SH-SY5Y (cell line): ENCODE results near the gene NUPR1.

ENCODE experiments used
- GATA2 ChIP-seq: IDR thresholded peaks from 2 replicates; pipeline ENCODE4 v1.6.1; 2011; ENCODE audit warnings: mild to moderate bottlenecking, low read depth, low read length
- GATA3 ChIP-seq: IDR thresholded peaks from 2 replicates; pipeline ENCODE4 v1.6.1; 2011; ENCODE audit warnings: low read depth, mild to moderate bottlenecking, low read length, moderate library complexity

Gene NUPR1

DNA sequence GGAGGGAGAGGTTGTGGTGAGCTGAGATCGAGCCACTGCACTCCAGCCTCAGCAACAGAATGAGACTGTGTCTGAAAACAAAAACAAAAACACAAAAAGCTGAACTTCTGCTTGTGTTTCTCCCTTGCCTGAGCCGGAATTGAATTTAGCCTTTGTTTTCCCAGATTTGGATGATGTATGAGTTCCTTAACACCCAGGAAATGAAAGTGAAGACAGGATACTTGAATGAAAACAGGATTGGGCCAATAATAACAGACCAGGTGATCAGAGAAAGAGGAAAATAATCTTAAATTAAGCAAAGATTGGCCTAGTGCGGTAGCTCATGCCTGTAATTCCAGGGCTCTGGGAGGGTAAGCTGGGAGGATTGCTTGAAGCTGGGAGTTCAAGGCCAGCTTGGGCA is 1.6 kb upstream of the NUPR1 start:
- TF ChIP-seq GATA2 = no peak
- no peak for TF ChIP-seq GATA3

DNA sequence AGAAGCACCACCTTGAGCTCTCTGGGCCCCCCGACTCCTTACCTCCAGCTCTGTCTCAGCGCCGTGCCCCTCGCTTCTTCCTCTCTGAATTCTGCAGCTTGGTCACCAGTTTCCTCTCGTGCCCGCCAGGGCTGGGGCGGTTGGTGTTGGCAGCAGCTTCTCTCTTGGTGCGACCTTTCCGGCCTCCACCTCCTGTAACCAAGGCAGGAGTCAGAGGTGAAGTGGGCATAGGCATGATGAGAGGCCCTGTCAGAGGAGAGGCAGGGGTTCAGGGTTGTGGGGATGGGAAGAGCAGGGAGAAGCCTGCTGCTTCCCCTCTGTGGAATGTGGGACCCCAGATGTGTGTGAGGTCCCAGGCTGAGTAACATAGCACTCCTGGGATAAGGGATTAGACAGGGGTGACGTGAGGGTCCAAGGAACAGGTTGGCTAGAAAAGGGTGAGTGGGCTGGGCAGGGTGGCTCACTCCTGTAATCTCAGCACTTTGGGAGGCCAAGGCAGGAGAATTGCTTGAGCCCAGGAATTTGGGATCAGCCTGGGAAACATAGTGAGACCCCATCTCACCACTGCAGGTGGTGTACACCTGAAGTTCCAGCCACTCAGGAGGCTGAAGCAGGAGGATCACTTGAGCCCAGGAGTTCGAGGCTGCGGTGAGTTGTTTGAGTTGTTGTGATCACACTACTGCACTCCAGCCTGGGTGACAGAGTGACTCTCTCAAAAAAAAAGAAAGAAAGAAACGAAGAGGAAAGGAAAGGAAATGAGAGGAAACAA is 626 bp downstream of the NUPR1 start:
- no peak for TF ChIP-seq GATA2

DNA sequence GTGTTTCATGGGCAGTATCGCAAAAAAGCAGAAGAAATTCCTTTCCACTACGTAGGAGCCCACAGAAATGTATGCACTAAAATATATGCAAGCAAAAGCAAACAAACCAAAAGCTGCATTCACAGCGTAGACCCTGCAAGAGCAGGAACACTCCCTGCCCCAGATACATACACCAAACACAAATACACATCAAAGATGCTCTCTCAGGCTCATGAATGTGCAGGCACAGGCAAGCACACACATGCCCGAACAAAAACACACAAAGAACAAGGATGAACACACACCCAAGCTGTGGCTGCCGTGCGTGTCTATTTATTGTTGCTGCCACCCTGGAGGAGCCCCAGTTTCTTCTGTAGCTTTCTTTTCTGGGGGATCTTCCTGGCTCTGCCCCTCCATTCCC is 1.7 kb downstream of the NUPR1 start:
- TF ChIP-seq GATA3 (no peak), GATA2 (no peak)

DNA sequence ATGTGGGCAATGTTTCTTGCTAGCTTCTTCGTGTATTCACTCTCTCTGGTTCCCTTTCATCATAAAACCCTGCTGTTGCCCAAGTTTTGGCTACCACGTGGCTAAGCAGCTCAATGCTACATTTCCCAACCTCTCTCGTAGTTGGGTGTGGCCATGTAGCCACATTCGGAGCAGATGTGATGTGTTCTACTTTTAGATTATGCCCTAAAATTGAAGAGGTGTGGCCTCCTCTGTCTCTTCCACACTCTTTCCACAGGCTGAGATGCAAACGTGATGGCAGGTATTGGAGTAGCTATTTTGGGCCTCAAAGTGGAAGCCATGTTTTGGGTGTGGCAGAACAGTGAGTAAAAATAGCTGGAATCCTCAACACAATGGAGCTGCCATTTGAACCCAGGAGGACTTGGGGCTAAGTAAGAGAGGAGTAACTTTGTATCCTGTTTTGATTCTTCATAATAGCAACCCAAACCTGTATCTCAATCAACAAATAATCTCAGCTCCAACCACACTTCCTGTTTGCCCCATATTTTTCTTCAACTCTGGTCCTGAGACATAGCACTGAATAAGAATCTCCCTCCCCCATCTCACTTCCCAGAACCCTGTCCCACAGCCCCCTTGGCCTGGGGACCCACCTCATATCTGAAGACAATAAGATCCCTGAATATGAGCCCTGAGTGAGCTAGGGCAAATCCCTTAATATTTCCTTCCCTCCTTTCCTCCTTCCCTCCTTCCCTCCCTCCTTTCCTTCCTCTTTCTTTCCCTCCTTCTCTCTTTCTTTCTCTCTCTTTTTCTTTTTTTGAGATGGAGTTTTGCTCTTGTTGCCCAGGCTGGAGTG is 4.0 kb downstream of the NUPR1 start:
- TF ChIP-seq GATA3 = no peak
- TF ChIP-seq GATA2 = no peak

DNA sequence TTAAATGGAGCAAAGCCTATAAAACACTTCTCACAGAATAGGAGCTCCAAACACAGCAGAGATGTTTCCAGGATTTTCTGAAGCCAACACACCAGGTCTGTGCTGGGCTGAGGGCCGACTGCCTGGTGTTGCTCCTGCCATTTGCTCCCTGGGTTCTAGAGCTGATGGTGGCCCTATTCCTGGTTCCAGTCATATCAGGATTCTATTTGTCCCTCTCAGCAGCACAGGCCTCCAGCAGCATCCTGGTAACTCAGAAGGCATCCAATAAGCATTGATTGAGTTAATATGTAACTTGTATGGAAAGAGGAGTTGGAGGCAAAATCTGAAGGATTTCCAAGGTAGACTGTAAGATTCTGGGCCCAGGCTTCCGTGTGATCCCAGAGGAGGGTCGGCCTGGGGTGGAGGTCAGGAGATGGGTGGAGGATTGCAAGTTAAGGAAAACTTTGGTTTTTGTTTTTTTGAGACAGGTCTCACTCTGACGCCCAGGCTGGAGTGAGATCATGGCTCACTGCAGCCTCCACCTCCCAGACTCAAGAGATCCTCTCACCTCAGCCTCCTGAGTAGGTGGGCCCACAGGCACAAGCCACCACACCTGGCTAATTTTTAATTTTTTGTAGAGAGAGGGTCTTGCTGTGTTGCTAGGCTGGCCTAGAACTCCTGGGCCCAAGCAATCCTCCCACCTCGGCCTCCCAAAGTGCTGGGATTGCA is 5.7 kb downstream of the NUPR1 start:
- TF ChIP-seq GATA2 = no peak
- no peak for TF ChIP-seq GATA3

DNA sequence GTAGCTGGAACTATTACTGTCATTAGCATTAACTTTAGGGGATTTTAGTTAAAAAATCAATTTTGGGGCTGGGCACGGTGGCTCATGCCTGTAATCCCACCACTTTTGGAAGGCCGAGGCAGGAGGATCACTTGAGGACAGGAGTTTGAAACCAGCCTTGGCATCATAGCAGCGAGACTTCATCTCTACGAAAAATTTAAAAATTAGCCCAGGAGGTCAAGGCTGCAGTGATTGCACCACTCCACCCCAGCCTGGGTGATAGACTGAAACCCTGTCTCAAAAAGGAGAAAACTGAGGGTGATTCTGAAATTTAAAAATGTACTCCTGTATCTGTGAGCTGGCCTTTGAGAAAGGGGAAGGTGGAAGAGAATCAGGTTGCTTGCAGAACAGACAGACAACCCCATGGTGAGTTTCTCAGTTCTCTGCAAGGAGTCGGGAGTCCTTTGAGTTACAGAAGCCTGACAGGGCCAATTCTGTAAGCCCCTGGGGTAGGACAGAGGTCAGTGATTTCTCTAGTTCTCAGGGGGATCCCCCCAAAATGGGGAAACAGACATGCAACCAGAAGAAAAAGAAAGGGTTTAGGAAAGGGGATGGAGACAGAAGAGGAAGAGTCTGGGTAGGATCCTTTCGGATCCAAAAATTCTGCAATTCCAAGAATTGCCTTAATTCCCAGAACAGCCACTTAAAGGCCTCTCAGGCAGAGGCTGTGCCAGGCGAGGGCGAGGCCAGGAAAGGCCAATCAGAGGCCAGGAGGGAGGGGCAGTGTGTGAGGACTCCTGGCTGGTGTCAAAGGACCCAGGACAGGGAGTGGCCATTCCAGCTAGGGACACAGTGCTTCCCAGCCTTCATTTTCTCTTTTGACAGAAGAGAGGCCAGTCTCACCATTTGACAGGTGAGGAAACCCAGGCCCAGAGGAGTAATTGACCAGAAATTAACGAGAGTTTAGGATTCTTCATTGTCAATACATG is 6.7 kb downstream of the NUPR1 start:
- TF ChIP-seq GATA2 (no peak), GATA3 (no peak)

DNA sequence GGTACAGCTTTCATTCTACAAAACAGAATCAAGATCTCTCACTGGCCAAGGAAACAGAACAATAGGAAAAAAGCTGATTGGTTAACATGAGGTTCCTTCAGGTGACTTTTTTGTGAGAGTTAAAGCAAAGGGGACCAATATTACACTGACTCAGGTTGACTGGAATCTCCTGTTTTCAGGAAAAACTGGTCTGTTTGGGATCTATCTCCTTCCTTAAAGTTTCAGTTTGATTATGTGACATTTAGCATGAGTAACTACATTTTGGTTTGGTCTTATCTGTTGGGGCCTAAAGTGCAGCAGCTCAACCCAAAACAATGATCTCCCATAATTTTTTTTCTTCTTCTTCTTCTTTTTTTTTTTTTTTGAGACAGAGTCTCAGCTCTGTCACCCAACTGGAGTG is 9.7 kb downstream of the NUPR1 start:
- TF ChIP-seq GATA2 (no peak), GATA3 (no peak)

DNA sequence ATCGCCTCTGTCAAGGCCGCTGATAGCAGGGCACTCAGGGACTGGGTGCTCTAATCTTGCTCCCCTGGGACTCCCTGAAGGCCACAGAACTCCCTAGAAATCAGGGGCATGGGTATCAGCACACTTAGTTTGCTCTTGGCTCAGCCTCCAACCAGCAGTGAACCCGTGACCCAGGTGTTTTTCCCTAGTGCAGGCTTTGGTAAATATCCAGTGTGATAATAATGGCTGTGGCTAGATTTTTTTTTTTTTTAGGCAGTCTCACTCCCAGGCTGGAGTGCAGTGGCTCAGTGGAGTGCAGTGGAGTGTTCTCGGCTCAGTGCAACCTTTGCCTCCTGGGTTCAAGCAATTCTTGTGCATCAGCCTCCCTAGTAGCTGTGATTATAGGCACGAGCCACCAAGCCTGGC is 10.3 kb downstream of the NUPR1 start:
- TF ChIP-seq GATA2 (no peak), GATA3 (no peak)

DNA sequence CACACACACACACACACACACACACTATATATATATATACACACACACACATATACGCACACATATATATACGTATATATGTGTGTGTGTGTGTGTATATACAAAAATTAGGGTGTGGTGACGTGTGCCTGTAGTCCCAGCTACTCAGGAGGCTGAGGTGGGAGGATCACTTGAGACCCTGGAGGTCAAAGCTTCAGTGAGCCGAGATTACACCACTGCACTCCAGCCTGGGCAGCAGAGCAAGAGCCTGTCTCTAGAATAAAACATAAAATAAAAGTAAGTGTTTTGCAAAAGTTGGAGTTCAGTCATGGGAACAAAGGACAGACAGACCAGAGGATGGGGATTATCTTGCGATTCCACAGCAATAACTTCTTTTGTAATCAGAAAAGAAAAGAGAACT is 10.8 kb downstream of the NUPR1 start:
- TF ChIP-seq GATA2 = no peak
- no peak for TF ChIP-seq GATA3

DNA sequence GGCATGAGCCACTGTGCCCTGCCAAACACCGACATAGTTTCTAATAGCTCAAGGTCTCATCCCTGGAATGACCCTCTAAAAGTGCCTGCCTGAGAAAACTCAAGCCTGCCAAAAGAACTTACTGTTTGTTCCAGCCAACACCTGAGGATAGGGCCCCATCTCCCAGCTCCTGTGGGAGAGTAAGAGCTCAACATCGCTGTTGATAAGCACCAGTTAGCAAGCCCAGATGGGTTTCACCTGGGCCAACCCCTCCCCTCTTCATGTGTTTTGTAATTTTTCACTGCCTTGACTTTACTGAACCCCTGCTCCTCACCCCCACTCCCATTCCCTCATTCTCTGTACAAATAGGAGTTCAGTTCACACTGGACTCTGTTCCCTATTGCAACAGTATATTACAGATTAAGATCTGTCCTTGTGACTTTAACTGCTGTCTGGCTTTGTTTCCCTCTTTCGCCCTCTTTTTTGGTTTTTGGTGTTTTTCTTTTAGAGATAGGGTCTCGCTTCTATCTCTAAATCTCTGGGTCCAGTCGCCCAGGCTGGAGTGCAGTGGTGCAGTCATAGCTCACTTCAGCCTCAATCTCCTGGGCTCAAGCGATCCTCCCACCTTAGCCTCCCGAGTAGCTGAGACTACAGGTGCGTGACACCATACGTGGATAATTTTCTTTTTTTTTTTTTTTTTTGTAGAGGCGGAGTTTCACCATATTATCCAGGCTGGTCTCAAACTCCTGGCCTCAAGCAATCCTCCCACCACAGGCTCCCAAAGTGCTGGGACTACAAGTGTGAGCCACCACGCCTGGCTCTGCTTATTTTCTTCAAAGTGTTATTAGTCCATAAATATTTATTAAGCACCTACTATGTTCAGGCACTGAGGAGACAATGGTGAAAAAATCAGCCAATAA is 12.3 kb downstream of the NUPR1 start:
- TF ChIP-seq GATA3 = no peak
- TF ChIP-seq GATA2 = peak; percentile 16; the same call in 1 of the 2 replicates

DNA sequence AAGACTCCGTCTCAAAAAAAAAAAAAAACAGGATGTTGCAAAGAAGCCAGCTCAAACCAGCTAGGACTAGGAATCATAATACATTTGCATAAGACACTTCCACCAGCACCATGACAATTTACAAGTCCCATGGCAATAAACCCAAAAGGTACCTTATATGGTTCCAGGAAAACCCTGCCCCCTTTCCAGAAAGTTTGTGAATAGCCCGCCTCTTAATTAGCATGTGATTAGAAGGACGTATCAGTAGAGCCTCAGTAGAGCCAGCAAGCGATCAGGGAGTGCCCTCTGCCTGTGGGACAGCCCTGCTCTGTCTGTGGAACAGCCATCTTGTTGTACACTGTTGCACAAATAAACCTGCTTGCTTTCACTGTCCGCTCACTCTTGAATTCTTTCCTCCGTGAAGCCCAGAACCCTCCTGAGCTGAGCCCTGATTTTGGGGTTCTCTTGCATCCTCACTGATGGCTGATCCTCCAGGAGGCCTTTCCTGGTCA is 14.0 kb downstream of the NUPR1 start:
- TF ChIP-seq GATA2 (no peak), GATA3 (no peak)

DNA sequence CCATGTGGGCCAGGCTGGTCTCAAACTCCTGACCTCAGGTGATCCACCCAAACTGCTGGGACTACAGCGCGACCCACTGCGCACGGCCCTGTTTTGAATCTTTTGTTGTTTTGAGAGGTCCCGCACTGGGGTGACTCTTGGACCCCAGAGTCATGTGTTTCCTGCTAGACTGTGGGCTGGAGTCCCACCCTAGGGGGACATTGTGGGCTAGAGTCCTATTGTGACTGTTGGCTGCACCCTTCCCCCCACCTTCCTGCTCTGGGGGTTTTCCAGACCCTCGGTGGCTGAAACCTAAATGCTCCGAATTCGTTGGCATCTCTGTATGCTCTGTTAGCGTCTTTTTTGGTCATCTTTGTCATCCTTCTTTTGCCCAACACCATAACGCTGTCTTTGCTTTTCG is 16.0 kb downstream of the NUPR1 start:
- TF ChIP-seq GATA2 (no peak), GATA3 (no peak)
